Keratinocyte (primary cell): ENCODE measurements around the gene RPS16. TPM values are rescaled to one million over a fixed set of nuclear protein-coding genes. Genes with fewer than 3 reads are reported as not detected.

Source experiments
- DNase-seq: peaks from one replicate; pipeline ENCODE4 v3.0.0-alpha.2; 2011; ENCODE audit warnings: low read depth, missing footprints, low spot score
- FAIRE-seq: peaks from 2 replicates; lab custom pipeline; 2011; peaks lifted over from hg19 to GRCh38; lab: Jason Lieb, UNC
- H2AFZ ChIP-seq: 2 replicates; pipeline ENCODE4 v1.6.0; 2012; ENCODE audit warnings: low read length, control low read depth, inconsistent platforms; ENCODE audit not compliant: control insufficient read depth
- H3K27ac ChIP-seq: 2 replicates; pipeline ENCODE4 v1.5.1; 2011; ENCODE audit warnings: low read length; ENCODE audit not compliant: control insufficient read depth, insufficient read depth
- H3K27me3 ChIP-seq: 3 replicates; pipeline ENCODE4 v1.6.0; 2011; ENCODE audit warnings: low read length; ENCODE audit not compliant: control insufficient read depth, insufficient read depth; ENCODE audit errors: extremely low read depth
- H3K36me3 ChIP-seq, 2 experiments: 2 replicates in 1 of 2; 3 replicates in 1 of 2; pipeline ENCODE4 v1.5.1; 2011; ENCODE audit warnings: low read length in 2 of 2, mild to moderate bottlenecking in 1 of 2; ENCODE audit not compliant: control insufficient read depth in 2 of 2, insufficient read depth in 2 of 2; ENCODE audit errors: extremely low read depth in 1 of 2
- H3K4me1 ChIP-seq: 3 replicates; pipeline ENCODE4 v1.5.1; 2011; ENCODE audit warnings: low read length; ENCODE audit not compliant: control insufficient read depth, insufficient read depth; ENCODE audit errors: extremely low read depth
- H3K4me2 ChIP-seq: 3 replicates; pipeline ENCODE4 v1.6.0; 2011; ENCODE audit warnings: low read depth, low read length; ENCODE audit not compliant: control insufficient read depth, insufficient read depth; ENCODE audit errors: extremely low read depth
- H3K4me3 ChIP-seq, 3 experiments: fragments of 200-600 bp in 1 of 3; sonication (generic) in 1 of 3; 2 replicates in 2 of 3; 3 replicates in 1 of 3; pipeline ENCODE4 v1.5.1; 2011 to 2016; ENCODE audit warnings: low read length in 3 of 3, mild to moderate bottlenecking in 3 of 3, control low read depth in 2 of 3, inconsistent platforms in 1 of 3, low read depth in 1 of 3, mixed read lengths in 1 of 3, mixed run types in 1 of 3, moderate library complexity in 1 of 3; ENCODE audit not compliant: control insufficient read depth in 2 of 3, insufficient read depth in 2 of 3; ENCODE audit errors: extremely low read depth in 1 of 3
- H3K79me2 ChIP-seq: 2 replicates; pipeline ENCODE4 v1.6.0; 2012; ENCODE audit warnings: low read length; ENCODE audit not compliant: control insufficient read depth, insufficient read depth
- H3K9ac ChIP-seq: 3 replicates; pipeline ENCODE4 v1.6.0; 2011; ENCODE audit warnings: low read length; ENCODE audit not compliant: control insufficient read depth, insufficient read depth; ENCODE audit errors: extremely low read depth
- H3K9me1 ChIP-seq: 3 replicates; pipeline ENCODE4 v1.6.0; 2011; ENCODE audit warnings: low read length; ENCODE audit not compliant: control insufficient read depth, insufficient read depth; ENCODE audit errors: extremely low read depth
- H3K9me3 ChIP-seq: 2 replicates; pipeline ENCODE4 v1.5.1; 2012; ENCODE audit warnings: low read depth, low read length; ENCODE audit not compliant: control insufficient read depth
- H4K20me1 ChIP-seq: 3 replicates; pipeline ENCODE4 v1.6.0; 2011; ENCODE audit warnings: low read length; ENCODE audit not compliant: control insufficient read depth, insufficient read depth; ENCODE audit errors: extremely low read depth
- CTCF ChIP-seq, 3 experiments: IDR thresholded peaks in 1 of 3; conservative IDR thresholded peaks in 1 of 3; optimal IDR thresholded peaks in 1 of 3; 2 replicates in 2 of 3; 3 replicates in 1 of 3; pipeline versions ENCODE3 to v1.5.1; 2011; ENCODE audit warnings: low read length in 3 of 3, mild to moderate bottlenecking in 3 of 3, moderate library complexity in 2 of 3, control low read depth in 1 of 3, inconsistent platforms in 1 of 3; ENCODE audit not compliant: insufficient read depth in 2 of 3; ENCODE audit errors: extremely low read depth in 1 of 3
- EZH2 ChIP-seq: IDR thresholded peaks from one replicate; pipeline ENCODE4 v1.6.1; 2012; ENCODE audit warnings: inconsistent platforms, mild to moderate bottlenecking, low read length, moderate library complexity
- dilution Hi-C: fragments of 300-500 bp; cut with MboI; formaldehyde crosslinking; loops from one replicate; pipeline ENCODE4 v1.7.0; 2020; ENCODE audit warnings: low sequenced_read_pairs; ENCODE audit not compliant: extremely low pct_ligation_motif_present
- polyA plus RNA-seq, 5 experiments: library from polyadenylated mRNA; depleted of rRNA in 3 of 5; stranded (reverse) in 3 of 5; stranded (forward) in 1 of 5; unstranded in 1 of 5; fragments of >200 nt; gene quantifications; 1 replicate in 1 of 5; 2 replicates in 3 of 5; 3 replicates in 1 of 5; pipeline versions ENCODE4 v1.2.1 to v1.2.3, GENCODE V29; 2011 to 2012; ENCODE audit warnings: missing spikeins in 2 of 5, low read depth in 1 of 5, low replicate concordance in 1 of 5

The RPS16 gene
- polyA plus RNA-seq, 1 donor (not counting 4 experiments of a cell fraction or from before 2014, with no cell fraction given): 1,323 TPM

DNA sequence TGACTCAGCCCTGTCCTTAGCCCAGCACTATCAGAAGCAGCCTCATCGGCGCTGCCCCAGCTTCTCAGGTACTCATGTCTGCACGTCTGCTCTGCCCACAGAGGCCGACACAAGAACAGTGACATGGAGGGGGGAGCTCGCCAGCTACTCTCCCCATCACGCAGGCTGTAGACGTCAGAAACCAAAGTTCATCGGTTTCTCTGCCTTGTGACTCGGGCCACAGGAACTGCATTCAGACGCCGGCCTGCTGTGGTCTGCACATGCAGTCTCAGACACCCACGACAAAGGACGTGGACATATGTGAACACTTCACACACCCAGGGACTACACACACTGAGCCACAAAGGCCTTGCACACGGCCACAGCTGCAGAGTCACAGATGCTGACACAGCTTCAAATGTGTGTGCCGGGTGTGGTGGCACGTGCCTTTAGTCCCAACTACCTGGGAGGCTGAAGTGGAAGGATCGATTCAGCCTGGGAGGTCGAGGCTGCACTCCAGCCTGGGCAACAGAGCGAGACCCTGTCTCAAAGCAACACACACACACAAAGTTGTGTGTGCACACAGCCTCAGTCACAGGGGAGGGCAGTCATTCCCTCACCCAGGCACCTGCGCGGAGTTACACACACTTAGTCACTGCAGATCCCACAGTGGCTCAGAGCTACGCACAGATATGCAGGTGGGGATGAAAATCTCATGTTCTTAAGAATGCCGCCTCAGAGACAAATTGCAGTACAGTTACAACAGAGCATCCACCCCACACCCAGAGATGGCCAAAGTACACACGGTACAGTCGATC lies 34.0 kb downstream of the RPS16 start:
- H3K9ac ChIP-seq: peak overlapping the region; percentile 92
- peaks cover under 1% of the 10 kb centered on the region for H3K79me2 ChIP-seq
- no peaks in the 10 kb centered on the region for H3K27me3 ChIP-seq
- peak overlapping the region; percentile 86 for H3K4me2 ChIP-seq
- peaks cover 51% of the 10 kb centered on the region for H3K4me1 ChIP-seq
- FAIRE-seq: peak; percentile 78
- no peaks in the 10 kb centered on the region for H4K20me1 ChIP-seq
- dilution Hi-C loops: no loop called here
- peak overlapping the region; percentile 98 for H3K27ac ChIP-seq
- no peak overlapping the region for H3K4me3 ChIP-seq
- no peaks in the 10 kb centered on the region for H3K9me3 ChIP-seq
- H3K9me1 ChIP-seq: no peaks in the 10 kb centered on the region
- peaks cover 0 to 5% of the 10 kb centered on the region in 2 experiments for H3K36me3 ChIP-seq
- H2AFZ ChIP-seq: no peak overlapping the region
- TF ChIP-seq EZH2: no peak
- no peak for TF ChIP-seq CTCF (optimal IDR thresholded peaks at IDR 0.05 in 1 of 3, IDR thresholded peaks at IDR 0.05 in 1 of 3, conservative IDR thresholded peaks at IDR 0.05 in 1 of 3; ENCODE audit: extremely low read depth in 1 of 3, insufficient read depth in 2 of 3, low read length in 3 of 3)
- DNase-seq: no peak

- H3K36me3 ChIP-seq: peaks cover 0 to 5% of the 10 kb centered on the region in 2 experiments
- H3K9me3 ChIP-seq: no peaks in the 10 kb centered on the region
- FAIRE-seq (no peak), DNase-seq (no peak)
- H3K27me3 ChIP-seq: no peaks in the 10 kb centered on the region
- H3K27ac ChIP-seq: peak overlapping the region; percentile 98
- no peaks in the 10 kb centered on the region for H4K20me1 ChIP-seq
- peaks cover 48% of the 10 kb centered on the region for H3K4me1 ChIP-seq
- no peaks in the 10 kb centered on the region for H3K9me1 ChIP-seq
- peak overlapping the region; percentile 92 for H3K9ac ChIP-seq
- no peak for TF ChIP-seq CTCF (optimal IDR thresholded peaks at IDR 0.05 in 1 of 3, IDR thresholded peaks at IDR 0.05 in 1 of 3, conservative IDR thresholded peaks at IDR 0.05 in 1 of 3; ENCODE audit: extremely low read depth in 1 of 3, insufficient read depth in 2 of 3, low read length in 3 of 3)
- TF ChIP-seq EZH2: no peak
- no peak overlapping the region for H3K4me3 ChIP-seq
- dilution Hi-C loops: no loop called here
- no peak overlapping the region for H3K4me2 ChIP-seq
- H2AFZ ChIP-seq: no peak overlapping the region
- no peaks in the 10 kb centered on the region for H3K79me2 ChIP-seq
Measured at GRCh38 chr19:39401070-39401548, 34.6 kb downstream of the RPS16 start.
